ENCODE measurements around the gene GATA1.
"Not testable (repeated sequence)": the region's sequence is repeated elsewhere in the genome, so short reads cannot be mapped to it uniquely, and the experiment has no call there.

GATA1 gene

GRCh38 chrX:48806081-48806480 is 19.7 kb downstream of the GATA1 start:
- in situ Hi-C loops (cut with MboI; ENCODE audit: low sequenced_read_pairs), result no loop called here

- in situ Hi-C loops (cut with MboI; ENCODE audit: low sequenced_read_pairs), result no loop called here
Measured at GRCh38 chrX:48813644-48814043, 27.3 kb downstream of the GATA1 start.

DNA sequence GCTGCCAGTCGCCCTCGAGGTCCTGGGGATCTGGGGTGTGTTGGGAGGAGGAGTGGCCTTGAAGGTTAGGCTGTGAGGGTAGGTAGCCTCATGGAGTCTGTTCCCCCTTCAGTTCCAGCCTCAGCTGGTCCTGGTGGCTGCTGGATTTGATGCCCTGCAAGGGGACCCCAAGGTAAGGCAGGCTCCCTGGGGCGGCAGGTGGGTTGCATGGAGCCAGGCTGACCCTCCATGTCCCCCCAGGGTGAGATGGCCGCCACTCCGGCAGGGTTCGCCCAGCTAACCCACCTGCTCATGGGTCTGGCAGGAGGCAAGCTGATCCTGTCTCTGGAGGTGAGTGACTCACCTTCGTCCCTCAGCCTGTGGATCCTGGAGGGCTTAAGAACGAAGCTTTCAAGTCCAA is 28.3 kb downstream of the GATA1 start:
- in situ Hi-C loops (cut with MboI; ENCODE audit: low sequenced_read_pairs), result no loop called here

DNA sequence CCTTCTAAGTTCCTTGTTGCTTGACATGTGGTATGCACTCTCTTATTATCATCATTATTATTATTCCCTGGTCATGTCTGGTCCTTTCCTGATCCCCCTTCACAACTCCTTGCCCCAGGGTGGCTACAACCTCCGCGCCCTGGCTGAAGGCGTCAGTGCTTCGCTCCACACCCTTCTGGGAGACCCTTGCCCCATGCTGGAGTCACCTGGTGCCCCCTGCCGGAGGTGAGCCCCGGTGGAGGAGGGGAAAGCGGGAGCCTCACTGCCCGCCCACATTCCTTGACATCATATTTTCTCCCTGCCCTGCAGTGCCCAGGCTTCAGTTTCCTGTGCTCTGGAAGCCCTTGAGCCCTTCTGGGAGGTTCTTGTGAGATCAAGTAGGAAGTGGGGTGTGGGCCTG is 28.9 kb downstream of the GATA1 start:
- in situ Hi-C loops (cut with MboI; ENCODE audit: low sequenced_read_pairs), result no loop called here

- in situ Hi-C loops (cut with MboI; ENCODE audit: low sequenced_read_pairs), result no loop called here
Measured at GRCh38 chrX:48816014-48816810, 29.8 kb downstream of the GATA1 start.

DNA sequence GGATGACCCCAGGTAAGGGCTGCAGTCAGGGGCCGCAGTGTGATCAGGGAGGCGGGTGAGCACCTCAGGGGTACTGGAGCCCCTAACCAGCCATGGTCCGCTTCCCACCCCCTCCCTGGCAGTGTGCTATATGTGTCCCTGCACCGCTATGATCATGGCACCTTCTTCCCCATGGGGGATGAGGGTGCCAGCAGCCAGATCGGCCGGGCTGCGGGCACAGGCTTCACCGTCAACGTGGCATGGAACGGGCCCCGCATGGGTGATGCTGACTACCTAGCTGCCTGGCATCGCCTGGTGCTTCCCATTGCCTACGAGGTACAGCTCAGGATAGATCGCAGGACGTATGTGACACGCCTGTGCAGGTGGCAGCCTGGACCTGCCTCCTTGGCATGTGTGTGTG is 31.7 kb downstream of the GATA1 start:
- in situ Hi-C loops (cut with MboI; ENCODE audit: low sequenced_read_pairs), result no loop called here

GRCh38 chrX:48818866-48819265 is 32.5 kb downstream of the GATA1 start:
- in situ Hi-C loops (cut with MboI; ENCODE audit: low sequenced_read_pairs), result no loop called here

GRCh38 chrX:48819394-48819793 is 33.0 kb downstream of the GATA1 start:
- in situ Hi-C loops (cut with MboI; ENCODE audit: low sequenced_read_pairs), result not testable (repeated sequence)

- in situ Hi-C loops (cut with MboI; ENCODE audit: low sequenced_read_pairs), result no loop called here
Measured at GRCh38 chrX:48823053-48823452, 36.7 kb downstream of the GATA1 start.

DNA sequence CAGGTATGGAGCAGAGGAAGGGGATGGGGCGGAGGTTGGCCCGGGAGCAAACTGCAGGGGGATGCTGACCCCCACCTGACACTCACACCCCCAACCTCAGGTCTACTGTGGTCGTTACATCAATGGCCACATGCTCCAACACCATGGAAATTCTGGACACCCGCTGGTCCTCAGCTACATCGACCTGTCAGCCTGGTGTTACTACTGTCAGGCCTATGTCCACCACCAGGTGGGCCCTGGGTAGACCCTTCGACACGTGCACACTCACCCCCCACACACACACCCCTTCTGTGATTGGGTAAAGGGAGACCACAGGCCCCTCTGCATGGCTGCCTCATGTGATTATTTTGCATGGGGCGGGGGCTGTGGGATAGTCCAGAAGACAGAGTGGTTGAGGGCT is 37.7 kb downstream of the GATA1 start:
- in situ Hi-C loops (cut with MboI; ENCODE audit: low sequenced_read_pairs), result no loop called here

GRCh38 chrX:48826135-48826875 is 39.9 kb downstream of the GATA1 start, which contains the start of gene ERAS:
TSS of gene ERAS (plus strand) at chrX:48826513. CDS start at chrX:48829124, 2,611 bp downstream.
- in situ Hi-C loops (cut with MboI; ENCODE audit: low sequenced_read_pairs), result no loop called here

DNA sequence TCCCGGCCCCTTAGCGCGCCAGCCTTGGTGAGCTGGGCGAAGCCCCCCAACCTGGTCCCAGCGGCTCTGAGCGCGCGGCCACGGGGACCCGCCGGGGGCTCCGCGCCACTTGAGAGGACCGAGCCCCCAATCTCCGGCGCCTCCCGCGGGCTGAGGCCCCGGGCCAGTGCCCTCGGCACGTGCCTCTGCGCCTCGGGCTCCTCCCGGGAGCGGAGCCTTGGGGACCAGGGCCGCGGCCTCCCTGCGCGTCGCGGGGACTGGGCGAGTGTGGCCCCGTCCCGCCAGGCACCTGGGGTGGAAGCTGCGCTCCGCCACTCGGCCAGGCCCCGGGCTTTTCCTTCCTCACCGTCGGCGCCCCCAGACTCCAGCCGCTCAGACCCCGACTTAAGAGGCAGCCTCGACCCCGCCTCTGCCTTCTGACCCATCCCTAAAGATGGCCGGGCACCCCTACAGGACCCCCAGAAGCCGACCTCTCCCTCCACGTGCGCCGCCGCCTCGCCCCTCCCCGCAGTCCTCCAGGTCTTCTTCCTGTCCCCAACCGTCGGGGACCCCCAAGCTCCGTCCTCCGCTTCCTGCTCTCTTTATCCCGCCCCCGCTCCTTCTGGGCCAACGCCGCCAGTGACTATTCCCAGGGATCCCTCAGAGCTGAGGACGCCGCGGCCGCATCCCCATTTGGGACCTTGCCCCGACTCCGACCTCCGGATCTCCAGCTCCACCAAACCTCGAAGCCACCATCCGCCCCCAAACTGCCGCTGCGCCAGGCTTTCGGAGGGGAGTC is 40.7 kb downstream of the GATA1 start:
- in situ Hi-C loops (cut with MboI; ENCODE audit: low sequenced_read_pairs), result no loop called here

DNA sequence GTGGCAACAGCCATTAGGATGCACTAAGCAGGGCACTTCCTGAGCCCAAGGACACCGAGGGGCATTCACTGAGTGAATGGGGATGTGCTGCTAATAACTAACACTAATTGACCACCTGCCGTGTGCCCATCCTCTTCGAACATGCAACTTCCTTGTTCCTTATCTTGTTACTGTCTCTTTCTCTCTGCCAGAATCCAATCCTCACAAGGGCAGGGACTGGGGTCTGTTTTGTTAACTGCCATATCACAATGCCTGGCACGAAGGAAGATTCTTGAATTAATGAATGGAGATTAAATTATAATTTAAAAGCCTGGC is 41.2 kb downstream of the GATA1 start:
- in situ Hi-C loops (cut with MboI; ENCODE audit: low sequenced_read_pairs), result no loop called here

DNA sequence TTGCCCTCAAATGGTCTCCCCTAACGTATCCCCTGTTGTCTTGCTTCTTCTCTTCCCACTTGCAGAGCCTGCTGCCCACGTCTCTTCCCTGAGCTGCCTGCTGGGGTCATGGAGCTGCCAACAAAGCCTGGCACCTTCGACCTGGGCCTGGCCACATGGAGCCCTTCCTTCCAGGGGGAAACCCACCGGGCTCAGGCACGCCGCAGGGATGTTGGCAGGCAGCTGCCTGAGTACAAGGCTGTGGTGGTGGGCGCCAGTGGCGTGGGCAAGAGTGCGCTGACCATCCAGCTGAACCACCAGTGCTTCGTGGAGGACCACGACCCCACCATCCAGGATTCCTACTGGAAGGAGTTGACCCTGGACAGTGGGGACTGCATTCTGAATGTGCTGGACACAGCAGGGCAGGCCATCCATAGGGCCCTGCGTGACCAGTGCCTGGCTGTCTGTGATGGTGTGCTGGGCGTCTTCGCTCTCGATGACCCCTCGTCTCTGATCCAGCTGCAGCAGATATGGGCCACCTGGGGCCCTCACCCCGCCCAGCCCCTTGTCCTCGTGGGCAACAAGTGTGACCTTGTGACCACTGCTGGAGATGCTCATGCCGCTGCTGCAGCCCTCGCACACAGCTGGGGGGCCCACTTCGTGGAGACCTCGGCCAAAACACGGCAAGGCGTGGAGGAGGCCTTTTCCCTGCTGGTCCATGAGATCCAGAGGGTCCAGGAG is 42.8 kb downstream of the GATA1 start:
- in situ Hi-C loops (cut with MboI; ENCODE audit: low sequenced_read_pairs), result no loop called here

DNA sequence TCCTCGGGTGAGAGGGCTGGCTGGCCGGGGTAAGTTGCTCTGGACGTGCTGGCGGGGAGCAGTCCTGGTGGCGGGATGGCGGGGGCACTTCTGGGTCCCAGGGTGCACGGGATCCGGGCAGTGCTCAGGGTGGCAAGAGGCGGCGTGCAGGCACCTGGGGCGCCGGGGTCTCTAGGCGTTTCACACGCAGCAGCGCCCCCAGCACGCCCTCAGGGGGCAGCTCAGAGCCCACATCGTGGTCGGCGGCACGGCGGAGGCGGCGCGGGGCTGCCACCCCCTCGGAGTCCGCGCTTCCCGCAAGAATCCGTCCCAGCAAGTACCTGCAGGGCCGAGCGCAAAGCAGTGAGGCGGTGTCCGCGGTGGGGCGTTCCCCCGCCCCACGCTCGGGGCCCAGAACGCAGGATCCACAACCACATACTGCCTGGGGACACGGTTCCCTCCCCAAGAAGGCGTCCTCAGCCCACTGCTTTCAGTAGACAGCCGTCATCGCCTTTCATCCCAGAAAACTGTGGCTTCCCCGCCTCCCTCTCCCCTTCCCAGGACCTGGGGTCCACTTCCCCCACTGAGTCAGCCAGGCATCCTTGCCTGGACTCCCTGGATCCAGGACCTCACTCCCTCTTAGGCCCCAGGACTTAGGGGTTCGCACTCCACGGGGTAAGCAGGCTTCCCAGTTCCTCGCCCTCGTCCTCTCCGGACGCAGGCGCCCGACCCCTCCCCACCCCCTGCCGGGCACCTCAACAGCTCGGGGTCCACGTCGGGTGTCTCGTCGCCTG is 44.9 kb downstream of the GATA1 start:
- in situ Hi-C loops (cut with MboI; ENCODE audit: low sequenced_read_pairs), result no loop called here

DNA sequence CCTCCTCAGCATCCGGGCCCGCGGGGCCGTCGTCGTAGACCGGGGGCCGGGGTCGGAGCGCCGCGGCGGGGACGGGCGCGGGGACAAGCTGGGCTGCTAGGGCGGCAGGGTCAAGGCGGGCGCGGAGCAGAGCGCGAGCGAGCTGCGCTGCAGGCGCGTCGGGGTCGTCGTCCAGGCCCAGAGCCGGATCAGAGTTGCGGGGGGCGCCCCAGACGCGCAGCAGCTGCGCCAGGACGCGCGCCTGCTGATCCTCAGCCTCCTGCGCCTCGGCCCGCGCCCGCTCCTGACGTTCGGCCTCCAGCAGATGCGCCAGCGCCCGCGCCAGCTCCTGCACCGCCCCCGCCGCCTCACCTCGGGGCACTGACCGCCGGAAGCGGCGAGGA is 45.5 kb downstream of the GATA1 start:
- in situ Hi-C loops (cut with MboI; ENCODE audit: low sequenced_read_pairs), result no loop called here

DNA sequence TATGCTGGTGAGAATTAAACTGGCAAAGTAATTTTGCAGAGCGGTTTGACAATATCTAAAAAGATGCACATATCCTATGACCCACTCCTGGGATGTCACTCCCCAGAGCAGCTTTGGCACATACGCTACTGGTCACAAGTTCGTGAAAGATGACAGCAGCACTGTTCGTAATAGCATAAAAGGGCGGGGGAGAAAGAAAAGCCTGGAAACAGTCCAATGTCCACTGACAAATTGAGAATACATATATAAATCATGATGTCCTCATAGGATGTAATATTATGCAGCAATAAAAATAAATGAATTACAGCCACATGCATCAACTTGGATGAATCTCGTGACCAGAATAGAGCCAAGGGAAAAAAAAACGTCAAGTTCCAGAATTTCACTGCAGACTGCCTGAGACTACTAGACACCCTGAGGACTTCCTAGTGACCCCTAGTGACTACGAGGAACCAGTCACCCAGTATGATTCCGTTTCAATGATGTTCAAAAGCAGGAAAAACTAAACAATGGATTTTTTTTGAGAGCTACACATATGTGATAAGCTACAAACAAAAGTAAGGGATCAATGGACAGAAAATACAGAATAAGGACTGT is 47.2 kb downstream of the GATA1 start:
- in situ Hi-C loops (cut with MboI; ENCODE audit: low sequenced_read_pairs), result no loop called here

GRCh38 chrX:48834383-48834709 is 48.0 kb downstream of the GATA1 start:
- in situ Hi-C loops (cut with MboI; ENCODE audit: low sequenced_read_pairs), result no loop called here

GRCh38 chrX:48835524-48836329 is 49.3 kb downstream of the GATA1 start, which contains the start of gene PCSK1N:
TSS of gene PCSK1N (minus strand) at chrX:48835610. CDS start at chrX:48835532, 78 bp downstream.
- in situ Hi-C loops (cut with MboI; ENCODE audit: low sequenced_read_pairs), result no loop called here
